SK-N-SH treated with all-trans-retinoic acid at 6 μM for 48 hours (cell line): Measurements from ENCODE around the gene SYNGR3.

ENCODE experiments used
- ATAC-seq: fragments of 200-7000 bp; cut with Tn5 transposase; 3 replicates; pipeline ENCODE4 v1.9.1; 2020; ENCODE audit warnings: mild to moderate bottlenecking, moderate library complexity
- ARNTL ChIP-seq: fragments of 450-650 bp; formaldehyde crosslinking; IDR thresholded peaks from 2 replicates; pipeline ENCODE4 v1.5.0; 2020; ENCODE audit warnings: low read depth, mild to moderate bottlenecking, moderate library complexity, borderline replicate concordance
- BACH2 ChIP-seq: fragments of 250-450 bp; sonication (Bioruptor Pico); IDR thresholded peaks from 2 replicates; pipeline ENCODE4 v1.9.0; 2021; ENCODE audit warnings: mild to moderate bottlenecking, borderline replicate concordance
- CREB5 ChIP-seq: fragments of 250-450 bp; sonication (Bioruptor Pico); IDR thresholded peaks from 2 replicates; pipeline ENCODE4 v1.5.1; 2020; ENCODE audit warnings: low read depth, mild to moderate bottlenecking, moderate library complexity
- CSDC2 ChIP-seq: fragments of 250-450 bp; sonication (Bioruptor Pico); IDR thresholded peaks from 2 replicates; pipeline ENCODE4 v1.5.0; 2020; ENCODE audit warnings: mild to moderate bottlenecking, moderate library complexity
- CSRNP3 ChIP-seq: fragments of 250-450 bp; sonication (Bioruptor Pico); IDR thresholded peaks from 2 replicates; pipeline ENCODE4 v1.5.1; 2021; ENCODE audit warnings: mild to moderate bottlenecking, moderate library complexity
- ESRRG ChIP-seq: fragments of 250-450 bp; sonication (Bioruptor Pico); IDR thresholded peaks from 2 replicates; pipeline ENCODE4 v1.6.1; 2021; ENCODE audit warnings: mild to moderate bottlenecking
- GLIS3 ChIP-seq: fragments of 250-450 bp; sonication (Bioruptor Pico); IDR thresholded peaks from 2 replicates; pipeline ENCODE4 v1.5.0; 2020; ENCODE audit warnings: mild to moderate bottlenecking, moderate library complexity
- ISL1 ChIP-seq: fragments of 250-450 bp; sonication (Bioruptor Pico); IDR thresholded peaks from 2 replicates; pipeline ENCODE4 v2.1.2; 2022; ENCODE audit warnings: mild to moderate bottlenecking, moderate library complexity
- OSR1 ChIP-seq: fragments of 250-450 bp; sonication (Bioruptor Pico); IDR thresholded peaks from 2 replicates; pipeline ENCODE4 v1.8.0; 2022; ENCODE audit warnings: moderate library complexity, mild to moderate bottlenecking, inconsistent platforms
- POU6F1 ChIP-seq: fragments of 250-450 bp; sonication (Bioruptor Pico); IDR thresholded peaks from 2 replicates; pipeline ENCODE4 v1.8.0; 2021; ENCODE audit warnings: low read depth, mild to moderate bottlenecking, moderate library complexity, borderline replicate concordance
- PPARA ChIP-seq: fragments of 250-450 bp; sonication (Bioruptor Pico); IDR thresholded peaks from 2 replicates; pipeline ENCODE4 v1.5.0; 2020; ENCODE audit warnings: mild to moderate bottlenecking, borderline replicate concordance
- TOX ChIP-seq: fragments of 250-450 bp; sonication (Bioruptor Pico); IDR thresholded peaks from 2 replicates; pipeline ENCODE4 v1.8.0; 2021; ENCODE audit warnings: mild to moderate bottlenecking, moderate library complexity, borderline replicate concordance
- ZFP3 ChIP-seq: fragments of 250-450 bp; sonication (Bioruptor Pico); IDR thresholded peaks from 2 replicates; pipeline ENCODE4 v1.5.0; 2020; ENCODE audit warnings: mild to moderate bottlenecking, moderate library complexity
- ZNF70 ChIP-seq: fragments of 450-650 bp; formaldehyde crosslinking; IDR thresholded peaks from 2 replicates; pipeline ENCODE4 v1.5.0; 2020; ENCODE audit warnings: mild to moderate bottlenecking, moderate library complexity
- ZNF8 ChIP-seq: fragments of 450-650 bp; formaldehyde crosslinking; IDR thresholded peaks from 2 replicates; pipeline ENCODE4 v1.5.0; 2020; ENCODE audit warnings: mild to moderate bottlenecking, moderate library complexity
- TF ChIP-seq, protein P1 (sequence below): fragments of 250-450 bp; sonication (Bioruptor Pico); IDR thresholded peaks from 2 replicates; pipeline ENCODE4 v1.5.0; 2020; ENCODE audit warnings: mild to moderate bottlenecking, moderate library complexity
- TF ChIP-seq, protein P2 (sequence below): fragments of 250-450 bp; sonication (Bioruptor Pico); IDR thresholded peaks from 2 replicates; pipeline ENCODE4 v1.8.0; 2020; ENCODE audit warnings: mild to moderate bottlenecking, moderate library complexity, borderline replicate concordance

The SYNGR3 gene

DNA sequence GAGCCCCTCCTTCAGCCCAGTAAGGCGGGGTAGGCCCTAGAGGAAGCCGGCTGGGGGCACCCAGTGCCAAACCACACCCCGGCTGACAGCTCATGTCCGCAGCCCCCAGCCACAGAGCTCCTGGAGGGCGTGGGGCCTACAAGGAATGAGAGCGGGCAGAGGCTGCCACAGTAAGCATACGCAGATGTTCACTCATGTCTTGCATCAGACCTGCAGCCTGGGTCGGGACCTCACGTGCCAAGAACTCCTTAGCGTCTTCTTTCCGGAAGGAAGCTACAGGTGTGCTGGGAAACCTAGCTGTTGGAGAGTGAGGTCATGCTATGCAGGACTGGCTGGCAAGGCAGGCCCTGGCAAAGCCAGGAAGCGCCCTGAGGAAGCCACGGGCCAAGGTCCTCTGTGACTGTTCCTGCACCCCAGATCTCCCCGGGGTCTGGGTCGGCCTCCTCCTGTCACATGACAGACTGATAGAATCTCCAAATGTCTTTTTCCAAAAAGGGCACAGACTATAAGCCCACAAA lies 18.3 kb downstream of the SYNGR3 start (continued):
- TF ChIP-seq, protein P1, sequence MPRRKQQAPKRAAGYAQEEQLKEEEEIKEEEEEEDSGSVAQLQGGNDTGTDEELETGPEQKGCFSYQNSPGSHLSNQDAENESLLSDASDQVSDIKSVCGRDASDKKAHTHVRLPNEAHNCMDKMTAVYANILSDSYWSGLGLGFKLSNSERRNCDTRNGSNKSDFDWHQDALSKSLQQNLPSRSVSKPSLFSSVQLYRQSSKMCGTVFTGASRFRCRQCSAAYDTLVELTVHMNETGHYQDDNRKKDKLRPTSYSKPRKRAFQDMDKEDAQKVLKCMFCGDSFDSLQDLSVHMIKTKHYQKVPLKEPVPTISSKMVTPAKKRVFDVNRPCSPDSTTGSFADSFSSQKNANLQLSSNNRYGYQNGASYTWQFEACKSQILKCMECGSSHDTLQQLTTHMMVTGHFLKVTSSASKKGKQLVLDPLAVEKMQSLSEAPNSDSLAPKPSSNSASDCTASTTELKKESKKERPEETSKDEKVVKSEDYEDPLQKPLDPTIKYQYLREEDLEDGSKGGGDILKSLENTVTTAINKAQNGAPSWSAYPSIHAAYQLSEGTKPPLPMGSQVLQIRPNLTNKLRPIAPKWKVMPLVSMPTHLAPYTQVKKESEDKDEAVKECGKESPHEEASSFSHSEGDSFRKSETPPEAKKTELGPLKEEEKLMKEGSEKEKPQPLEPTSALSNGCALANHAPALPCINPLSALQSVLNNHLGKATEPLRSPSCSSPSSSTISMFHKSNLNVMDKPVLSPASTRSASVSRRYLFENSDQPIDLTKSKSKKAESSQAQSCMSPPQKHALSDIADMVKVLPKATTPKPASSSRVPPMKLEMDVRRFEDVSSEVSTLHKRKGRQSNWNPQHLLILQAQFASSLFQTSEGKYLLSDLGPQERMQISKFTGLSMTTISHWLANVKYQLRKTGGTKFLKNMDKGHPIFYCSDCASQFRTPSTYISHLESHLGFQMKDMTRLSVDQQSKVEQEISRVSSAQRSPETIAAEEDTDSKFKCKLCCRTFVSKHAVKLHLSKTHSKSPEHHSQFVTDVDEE (CRISPR knock-in tag) = no peak
- TF ChIP-seq CSRNP3 (CRISPR knock-in tag) (no peak), TOX (CRISPR knock-in tag) (no peak), ZNF8 (CRISPR knock-in tag) (no peak), ARNTL (CRISPR knock-in tag) (no peak), ESRRG (CRISPR knock-in tag) (no peak)
- TF ChIP-seq, protein P2, sequence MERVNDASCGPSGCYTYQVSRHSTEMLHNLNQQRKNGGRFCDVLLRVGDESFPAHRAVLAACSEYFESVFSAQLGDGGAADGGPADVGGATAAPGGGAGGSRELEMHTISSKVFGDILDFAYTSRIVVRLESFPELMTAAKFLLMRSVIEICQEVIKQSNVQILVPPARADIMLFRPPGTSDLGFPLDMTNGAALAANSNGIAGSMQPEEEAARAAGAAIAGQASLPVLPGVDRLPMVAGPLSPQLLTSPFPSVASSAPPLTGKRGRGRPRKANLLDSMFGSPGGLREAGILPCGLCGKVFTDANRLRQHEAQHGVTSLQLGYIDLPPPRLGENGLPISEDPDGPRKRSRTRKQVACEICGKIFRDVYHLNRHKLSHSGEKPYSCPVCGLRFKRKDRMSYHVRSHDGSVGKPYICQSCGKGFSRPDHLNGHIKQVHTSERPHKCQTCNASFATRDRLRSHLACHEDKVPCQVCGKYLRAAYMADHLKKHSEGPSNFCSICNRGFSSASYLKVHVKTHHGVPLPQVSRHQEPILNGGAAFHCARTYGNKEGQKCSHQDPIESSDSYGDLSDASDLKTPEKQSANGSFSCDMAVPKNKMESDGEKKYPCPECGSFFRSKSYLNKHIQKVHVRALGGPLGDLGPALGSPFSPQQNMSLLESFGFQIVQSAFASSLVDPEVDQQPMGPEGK (CRISPR knock-in tag) = no peak

DNA sequence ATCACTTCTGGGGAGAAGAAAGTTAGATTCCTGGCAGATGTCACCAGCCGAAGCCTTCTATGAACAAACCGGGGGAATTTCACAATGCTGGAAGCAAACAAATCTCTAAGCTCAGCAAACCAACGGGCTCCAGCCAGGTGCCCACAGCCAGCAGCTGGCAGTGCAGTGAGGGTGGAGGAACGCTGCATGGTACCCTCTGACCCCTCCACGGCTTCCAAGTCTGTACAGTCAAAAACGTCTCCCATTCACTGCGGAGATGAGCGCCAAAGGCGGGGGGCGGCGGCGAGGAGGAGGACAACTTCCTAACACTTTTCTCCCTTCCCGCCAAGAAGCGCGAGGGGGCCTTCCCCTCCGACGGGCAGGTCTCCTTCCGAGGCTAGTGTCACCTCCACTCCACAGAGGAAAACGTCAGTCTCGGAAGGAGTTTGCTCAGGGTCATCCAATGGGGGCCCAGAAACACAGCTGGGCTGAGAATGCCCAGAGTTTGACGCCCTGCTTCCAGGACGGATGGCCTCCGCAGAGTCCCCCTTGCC lies 18.9 kb downstream of the SYNGR3 start:
- ATAC-seq = no peak
- TF ChIP-seq ESRRG (CRISPR knock-in tag) (no peak), POU6F1 (no peak), ARNTL (CRISPR knock-in tag) (no peak), ZNF8 (CRISPR knock-in tag) (no peak), GLIS3 (CRISPR knock-in tag) (no peak), TOX (CRISPR knock-in tag) (no peak), CSDC2 (CRISPR knock-in tag) (no peak), ISL1 (CRISPR knock-in tag) (no peak), ZNF70 (no peak), BACH2 (no peak), PPARA (CRISPR knock-in tag) (no peak), ZFP3 (CRISPR knock-in tag) (no peak), OSR1 (CRISPR knock-in tag) (no peak), CREB5 (no peak)
- TF ChIP-seq, protein P2 (CRISPR knock-in tag) = no peak

GRCh38 chr16:2009164-2009711 lies 19.5 kb downstream of the SYNGR3 start:
- no peak for TF ChIP-seq CREB5
- TF ChIP-seq, protein P2 (CRISPR knock-in tag) = no peak
- no peak for TF ChIP-seq TOX (CRISPR knock-in tag)
- ATAC-seq = peak; percentile 2; the same call in 2 of the 3 replicates
